HG02943 (cell line): Measurements from ENCODE around the gene PTPRN2.

Source experiments
- ATAC-seq: cut with Tn5 transposase; IDR thresholded peaks from one replicate; pipeline ENCODE4 v1.9.1; 2021; ENCODE audit warnings: mild to moderate bottlenecking, low read depth, moderate library complexity; ENCODE audit not compliant: unreplicated experiment

PTPRN2 gene

DNA sequence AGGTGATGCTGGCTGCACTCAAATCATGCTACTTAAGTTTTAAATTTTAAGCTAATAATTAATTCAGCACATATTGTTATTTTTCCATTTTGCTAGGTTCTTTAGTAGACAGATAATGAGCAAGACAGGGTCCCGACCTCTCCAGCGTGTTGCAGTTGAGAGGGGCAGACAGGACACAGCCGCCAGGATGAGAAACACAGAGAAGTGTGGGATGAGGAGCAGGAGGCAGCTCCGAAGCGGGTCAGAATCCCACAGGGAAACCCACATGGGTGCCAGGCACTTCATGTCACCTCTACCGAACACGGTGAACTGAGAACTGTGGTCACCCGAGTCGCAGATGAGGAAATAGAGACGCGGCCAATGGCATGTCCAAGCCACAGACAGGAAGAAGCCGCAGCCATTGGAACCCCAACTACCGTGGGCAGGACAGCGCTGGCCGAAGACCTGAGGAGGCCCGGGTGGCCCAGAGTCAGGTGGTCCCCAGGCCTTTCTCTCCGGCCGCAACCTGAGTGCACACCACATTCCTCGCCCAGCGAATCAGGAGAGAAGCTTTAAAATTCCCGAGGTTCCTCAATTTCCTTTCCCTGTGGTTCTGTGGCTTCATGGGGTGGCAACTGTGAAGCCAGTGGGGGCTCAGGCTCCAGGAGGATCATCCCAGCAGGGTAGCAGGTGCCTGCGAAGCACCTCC is 1037.9 kb downstream of the PTPRN2 start:
- no peak for ATAC-seq

DNA sequence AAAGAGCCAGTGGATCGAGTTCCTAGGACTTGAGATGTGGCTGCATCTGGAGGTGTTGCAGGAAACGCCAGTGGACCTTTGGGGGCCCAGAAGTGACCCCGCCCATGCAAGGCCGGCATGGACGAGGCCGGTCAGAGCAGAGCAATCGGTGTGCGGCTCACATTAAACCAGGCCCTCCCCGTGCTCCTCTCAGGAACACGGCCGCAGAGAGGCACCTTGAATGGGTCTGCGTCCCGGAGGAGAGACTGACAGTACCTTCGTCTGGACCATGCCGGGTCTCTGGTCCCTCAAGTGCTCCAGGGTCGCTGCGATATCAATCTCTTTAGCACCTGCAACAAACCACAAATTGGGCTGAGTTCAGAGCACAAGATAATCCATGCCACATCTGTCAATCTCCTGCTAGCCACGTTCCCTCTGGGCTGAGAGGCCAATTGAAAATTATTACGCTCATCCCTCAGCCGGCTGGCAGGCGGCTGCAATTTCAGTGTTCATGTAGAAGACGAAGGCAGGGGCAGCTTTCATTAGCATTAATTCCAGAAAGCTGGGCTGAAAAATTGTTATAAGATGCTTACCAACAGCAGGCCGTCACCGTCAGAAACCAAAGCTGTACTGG is 1038.8 kb downstream of the PTPRN2 start:
- ATAC-seq: no peak

GRCh38 chr7:157547611-157548010 is 1040.0 kb downstream of the PTPRN2 start:
- no peak for ATAC-seq

GRCh38 chr7:157547102-157547501 is 1040.5 kb downstream of the PTPRN2 start:
- ATAC-seq: no peak

- ATAC-seq: no peak
Measured at GRCh38 chr7:157545681-157546060, 1042.0 kb downstream of the PTPRN2 start.

- ATAC-seq: no peak
Measured at GRCh38 chr7:157544980-157545680, 1042.5 kb downstream of the PTPRN2 start.

DNA sequence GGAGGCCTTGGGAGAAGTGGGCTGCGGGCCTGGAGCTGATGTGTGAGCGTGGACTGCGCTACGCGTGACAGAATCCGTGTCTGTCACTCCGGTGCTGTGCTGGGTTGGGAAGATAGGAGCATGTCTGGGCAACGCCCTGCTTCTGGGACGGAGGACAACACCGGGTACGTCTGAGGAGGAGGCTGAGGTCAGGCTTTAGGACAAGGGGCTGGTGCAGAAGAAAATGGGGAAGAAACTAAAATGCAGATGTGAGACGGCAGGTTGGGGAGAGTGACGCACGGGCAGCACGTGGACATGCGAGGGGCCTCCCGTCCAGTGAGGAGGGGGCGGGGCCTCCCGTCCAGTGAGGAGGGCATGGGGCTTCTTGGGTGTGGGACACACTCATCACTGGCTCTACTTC is 1043.4 kb downstream of the PTPRN2 start:
- no peak for ATAC-seq

DNA sequence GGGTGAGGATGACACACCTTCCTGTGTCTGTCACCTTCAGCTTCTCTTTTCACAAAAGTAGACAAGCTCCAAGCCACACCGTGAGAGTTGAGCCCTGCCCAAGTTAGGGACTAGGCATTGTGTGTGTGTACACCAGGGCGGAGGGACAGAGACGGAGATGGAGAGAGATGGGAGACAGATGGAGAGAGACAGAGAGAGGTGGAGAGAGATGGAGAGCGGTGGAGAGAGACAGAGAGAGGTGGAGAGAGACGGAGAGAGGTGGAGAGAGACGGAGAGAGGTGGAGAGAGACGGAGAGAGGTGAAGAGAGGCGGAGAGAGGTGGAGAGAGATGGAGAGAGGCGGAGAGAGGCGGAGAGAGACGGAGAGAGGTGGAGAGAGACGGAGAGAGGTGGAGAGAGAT is 1043.8 kb downstream of the PTPRN2 start:
- no peak for ATAC-seq

GRCh38 chr7:157543276-157543675 is 1044.3 kb downstream of the PTPRN2 start:
- no peak for ATAC-seq

DNA sequence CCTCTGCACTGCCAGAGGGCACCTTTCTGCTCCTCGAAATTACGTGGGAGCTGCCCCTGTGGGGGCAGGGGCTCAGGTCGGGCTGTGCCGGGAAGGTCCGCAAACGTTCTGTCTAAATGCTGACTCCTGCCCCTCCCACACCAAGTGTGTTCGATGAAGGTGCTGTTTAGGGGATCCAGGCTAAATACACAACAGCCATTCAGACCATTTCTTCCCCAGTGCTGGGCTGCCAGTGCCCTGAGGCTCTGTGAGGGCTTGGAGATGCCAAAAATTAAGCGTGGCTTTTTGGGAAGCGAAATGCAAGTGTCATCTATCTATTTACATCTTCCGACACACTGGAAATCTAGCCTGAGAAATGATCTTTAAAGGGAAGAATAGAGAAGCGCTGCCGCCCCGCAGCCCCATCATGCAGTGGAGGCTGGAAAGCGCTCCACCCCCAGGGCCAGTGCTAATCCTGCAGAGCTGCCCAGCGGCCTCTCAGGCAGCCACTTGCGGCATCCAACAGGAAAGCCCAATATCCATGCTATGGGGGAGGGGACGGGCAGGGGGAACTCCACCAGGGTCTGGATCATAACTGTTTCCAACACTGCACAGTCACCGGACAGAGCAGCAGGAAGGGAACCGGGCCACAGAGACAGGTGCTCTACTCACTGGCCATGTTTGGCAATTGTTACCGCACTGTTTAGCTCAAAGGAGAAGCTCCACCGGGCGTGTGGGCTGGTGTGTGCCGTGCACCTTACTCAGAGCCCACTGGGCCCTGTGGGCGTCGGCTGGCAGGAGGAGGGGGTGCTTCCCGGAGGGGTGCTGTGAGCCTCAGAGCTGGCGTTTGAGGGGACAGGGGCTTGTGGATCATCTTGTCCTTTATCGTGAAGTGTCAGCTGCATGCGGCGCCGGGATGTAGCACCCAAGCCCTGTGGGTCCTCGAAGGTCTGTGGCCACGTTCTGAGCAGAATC is 1045.3 kb downstream of the PTPRN2 start:
- no peak for ATAC-seq

- no peak for ATAC-seq
Measured at GRCh38 chr7:157541295-157542067, 1046.1 kb downstream of the PTPRN2 start.

GRCh38 chr7:157540606-157541294 is 1046.9 kb downstream of the PTPRN2 start:
- no peak for ATAC-seq

GRCh38 chr7:157540020-157540419 is 1047.6 kb downstream of the PTPRN2 start:
- no peak for ATAC-seq

- ATAC-seq: no peak
Measured at GRCh38 chr7:157539521-157539920, 1048.1 kb downstream of the PTPRN2 start.

GRCh38 chr7:157538735-157539134 is 1048.9 kb downstream of the PTPRN2 start:
- no peak for ATAC-seq

DNA sequence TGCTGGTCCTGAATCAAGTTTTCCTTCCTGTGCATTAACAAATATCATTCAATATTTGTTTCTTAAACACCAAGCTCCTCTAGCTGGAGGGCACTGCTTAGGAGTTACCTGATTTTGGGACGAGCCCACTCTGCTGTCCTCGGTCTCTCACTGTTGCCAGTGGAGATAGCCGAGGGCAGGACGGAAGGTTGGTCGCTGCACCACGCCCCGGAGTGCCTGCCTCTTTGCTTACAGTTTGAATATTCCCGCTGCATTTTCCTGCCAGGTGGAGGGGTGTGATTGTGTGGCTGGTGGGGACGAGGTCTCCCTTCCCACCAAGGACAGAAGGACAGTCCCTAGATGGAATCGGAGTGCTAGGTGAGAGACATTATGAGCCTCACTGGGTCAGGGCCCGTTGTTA is 1049.3 kb downstream of the PTPRN2 start:
- ATAC-seq: no peak

DNA sequence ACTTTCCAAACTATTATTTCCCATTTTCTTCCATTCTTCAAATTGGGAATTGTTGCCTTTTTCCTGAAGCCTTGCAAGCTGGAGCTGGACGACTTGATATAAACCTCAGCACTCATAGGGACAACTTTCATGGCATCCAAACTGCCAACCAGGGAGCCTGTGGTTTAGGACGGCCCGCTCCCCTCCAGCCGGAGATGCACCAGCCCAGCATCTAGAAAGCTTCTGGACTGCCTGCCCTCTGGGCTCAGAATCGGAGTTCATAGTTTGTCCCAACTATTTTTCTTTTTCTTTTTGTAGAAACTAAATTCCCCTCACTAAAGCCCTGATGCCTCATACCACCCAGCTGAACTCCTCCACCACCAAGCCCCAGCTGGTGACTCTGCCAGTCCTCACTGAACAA is 1050.6 kb downstream of the PTPRN2 start:
- no peak for ATAC-seq

- no peak for ATAC-seq
Measured at GRCh38 chr7:157532068-157532467, 1055.6 kb downstream of the PTPRN2 start.

- ATAC-seq: no peak
Measured at GRCh38 chr7:157529768-157530560, 1057.7 kb downstream of the PTPRN2 start.
